ENCODE results near the gene RIPPLY1.

The RIPPLY1 gene

GRCh38 chrX:106903856-106904528 lies 851 bp upstream of the RIPPLY1 start:
- no peak for DNase-seq (ENCODE audit: low read depth, low spot score)
- no peak for TF ChIP-seq CTCF (IDR thresholded peaks at IDR 0.05; ENCODE audit: low read depth, low read length)
- H3K4me3 ChIP-seq (ENCODE audit: low read depth, low read length): no peak overlapping the region
- in situ Hi-C loops (cut with HindIII; ENCODE audit: low sequenced_read_pairs): no loop called here

GRCh38 chrX:106902684-106903083 lies 457 bp downstream of the RIPPLY1 start:
- no peak overlapping the region for H3K4me3 ChIP-seq (ENCODE audit: low read depth, low read length)
- TF ChIP-seq CTCF (IDR thresholded peaks at IDR 0.05; ENCODE audit: low read depth, low read length): no peak
- no peak for DNase-seq (ENCODE audit: low read depth, low spot score)
- in situ Hi-C loops (cut with HindIII; ENCODE audit: low sequenced_read_pairs): no loop called here

- H3K4me3 ChIP-seq (ENCODE audit: low read depth, low read length): no peak overlapping the region
- no peak for DNase-seq (ENCODE audit: low read depth, low spot score)
- in situ Hi-C loops (cut with HindIII; ENCODE audit: low sequenced_read_pairs): no loop called here
- no peak for TF ChIP-seq CTCF (IDR thresholded peaks at IDR 0.05; ENCODE audit: low read depth, low read length)
These were observed 1.3 kb downstream of the RIPPLY1 start for GRCh38 chrX:106901781-106902219.

GRCh38 chrX:106901341-106901740 lies 1.8 kb downstream of the RIPPLY1 start:
- no peak for TF ChIP-seq CTCF (IDR thresholded peaks at IDR 0.05; ENCODE audit: low read depth, low read length)
- no peak overlapping the region for H3K4me3 ChIP-seq (ENCODE audit: low read depth, low read length)
- no peak for DNase-seq (ENCODE audit: low read depth, low spot score)
- in situ Hi-C loops (cut with HindIII; ENCODE audit: low sequenced_read_pairs): no loop called here

GRCh38 chrX:106899841-106900240 lies 3.3 kb downstream of the RIPPLY1 start:
- H3K4me3 ChIP-seq (ENCODE audit: low read depth, low read length): no peak overlapping the region
- no peak for TF ChIP-seq CTCF (IDR thresholded peaks at IDR 0.05; ENCODE audit: low read depth, low read length)
- in situ Hi-C loops (cut with HindIII; ENCODE audit: low sequenced_read_pairs): no loop called here
- DNase-seq (ENCODE audit: low read depth, low spot score): no peak

- in situ Hi-C loops (cut with HindIII; ENCODE audit: low sequenced_read_pairs): no loop called here
- no peak overlapping the region for H3K4me3 ChIP-seq (ENCODE audit: low read depth, low read length)
- peak; percentile 17 for DNase-seq (ENCODE audit: low read depth, low spot score)
- no peak for TF ChIP-seq CTCF (IDR thresholded peaks at IDR 0.05; ENCODE audit: low read depth, low read length)
These were observed 3.9 kb downstream of the RIPPLY1 start for GRCh38 chrX:106899276-106899675.
